Stimulated activated CD4-positive, alpha-beta T cell treated with anti-CD3 and anti-CD28 coated beads, Interleukin-1b, Interleukin-23, amount 100 ng/mL, for 4 hours (primary cell): ENCODE measurements around the gene KLHDC7B.
A peak's percentile ranks its signal among the peaks of the same experiment; 100 is the strongest.

Experiments
- DNase-seq, 2 donors: peaks; one replicate each; pipeline ENCODE4 v3.0.0-alpha.2; 2020; ENCODE audit warnings: low read depth in 2 of 2

KLHDC7B gene

GRCh38 chr22:50587407-50587806, 41.7 kb downstream of the KLHDC7B start:
- DNase-seq, result no peak

GRCh38 chr22:50595189-50595588, 49.5 kb downstream of the KLHDC7B start:
- DNase-seq, result no peak

GRCh38 chr22:50597097-50597496, 51.4 kb downstream of the KLHDC7B start:
- no peak for DNase-seq

- peak in 1 of 2 donors; percentile 47 for DNase-seq
Observed at GRCh38 chr22:50599816-50600455, 54.2 kb downstream of the KLHDC7B start.

GRCh38 chr22:50600538-50600937, 54.8 kb downstream of the KLHDC7B start, which contains the start of gene MAPK8IP2:
Gene MAPK8IP2, plus strand, starts transcription at chr22:50600793. Its CDS starts 26 bp downstream, at chr22:50600819.
- no peak for DNase-seq
